C4-2B (cell line): ENCODE data around the gene AQP12A.
"Not testable (repeated sequence)": the region's sequence is repeated elsewhere in the genome, so short reads cannot be mapped to it uniquely, and the experiment has no call there.

Experiments
- ZFX ChIP-seq: fragments of 450-650 bp; IDR thresholded peaks from 2 replicates; pipeline ENCODE4 v1.6.1; 2017
- TF ChIP-seq, protein P1 (sequence below): fragments of 450-650 bp; conservative IDR thresholded peaks from 2 replicates; pipeline ENCODE4 v1.5.1; 2017; ENCODE audit warnings: mild to moderate bottlenecking

DNA sequence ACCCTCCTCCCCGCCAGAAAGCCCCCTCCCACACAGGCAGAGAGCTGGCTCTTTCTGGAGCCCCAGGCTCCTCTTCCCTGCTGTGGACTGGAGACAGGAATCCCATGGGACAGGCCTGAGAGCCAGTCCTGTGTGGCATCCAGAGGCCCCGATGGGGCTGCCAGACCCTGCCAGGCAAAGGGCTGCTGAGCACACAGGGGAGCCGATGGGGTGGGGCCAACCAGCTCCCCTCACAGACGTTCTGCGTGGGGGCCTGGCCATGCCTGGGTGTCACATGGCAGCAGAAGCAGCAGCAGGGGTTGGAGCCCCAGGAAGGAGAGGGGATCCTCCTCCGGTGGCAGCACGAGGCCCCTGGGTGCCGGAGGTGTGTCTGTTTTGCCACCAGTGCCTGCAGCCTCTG lies 8.2 kb downstream of the AQP12A start:
- TF ChIP-seq, protein P1, sequence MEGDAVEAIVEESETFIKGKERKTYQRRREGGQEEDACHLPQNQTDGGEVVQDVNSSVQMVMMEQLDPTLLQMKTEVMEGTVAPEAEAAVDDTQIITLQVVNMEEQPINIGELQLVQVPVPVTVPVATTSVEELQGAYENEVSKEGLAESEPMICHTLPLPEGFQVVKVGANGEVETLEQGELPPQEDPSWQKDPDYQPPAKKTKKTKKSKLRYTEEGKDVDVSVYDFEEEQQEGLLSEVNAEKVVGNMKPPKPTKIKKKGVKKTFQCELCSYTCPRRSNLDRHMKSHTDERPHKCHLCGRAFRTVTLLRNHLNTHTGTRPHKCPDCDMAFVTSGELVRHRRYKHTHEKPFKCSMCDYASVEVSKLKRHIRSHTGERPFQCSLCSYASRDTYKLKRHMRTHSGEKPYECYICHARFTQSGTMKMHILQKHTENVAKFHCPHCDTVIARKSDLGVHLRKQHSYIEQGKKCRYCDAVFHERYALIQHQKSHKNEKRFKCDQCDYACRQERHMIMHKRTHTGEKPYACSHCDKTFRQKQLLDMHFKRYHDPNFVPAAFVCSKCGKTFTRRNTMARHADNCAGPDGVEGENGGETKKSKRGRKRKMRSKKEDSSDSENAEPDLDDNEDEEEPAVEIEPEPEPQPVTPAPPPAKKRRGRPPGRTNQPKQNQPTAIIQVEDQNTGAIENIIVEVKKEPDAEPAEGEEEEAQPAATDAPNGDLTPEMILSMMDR, result not testable (repeated sequence)
- not testable (repeated sequence) for TF ChIP-seq ZFX
